Fibroblast of skin of right biceps (primary cell): ENCODE data around the gene TNFRSF25.

Experiments
- DNase-seq: peaks from one replicate; pipeline ENCODE4 v3.0.0-alpha.2; 2013

TNFRSF25 gene

GRCh38 chr1:6466023-6466422 lies at the start of gene TNFRSF25:
Gene TNFRSF25, minus strand, starts transcription at chr1:6466173. Its CDS starts 66 bp downstream, at chr1:6466107.
- no peak for DNase-seq

DNA sequence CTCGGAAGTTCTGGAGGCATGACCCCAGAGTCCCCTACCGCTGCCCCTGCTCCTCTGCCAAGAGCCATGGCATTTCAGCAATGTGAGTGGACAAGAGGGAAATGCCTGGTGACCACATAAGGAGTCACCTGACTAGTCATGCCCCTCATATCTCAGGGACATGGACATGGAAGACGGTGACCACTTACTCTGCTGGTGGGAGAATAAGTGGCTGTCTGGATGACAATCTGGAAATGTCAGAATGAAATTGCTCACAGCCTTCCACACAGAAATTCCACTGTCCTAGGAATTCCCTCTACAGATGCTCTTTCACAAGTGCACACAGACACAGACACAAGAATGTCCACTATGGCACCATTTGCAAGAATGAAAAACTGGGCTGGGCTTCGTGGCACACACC lies 49.8 kb upstream of the TNFRSF25 start:
- DNase-seq: no peak

GRCh38 chr1:6513320-6513801 lies 47.4 kb upstream of the TNFRSF25 start:
- DNase-seq: no peak

- DNase-seq: no peak
Measured at GRCh38 chr1:6512908-6513280, 46.9 kb upstream of the TNFRSF25 start.

DNA sequence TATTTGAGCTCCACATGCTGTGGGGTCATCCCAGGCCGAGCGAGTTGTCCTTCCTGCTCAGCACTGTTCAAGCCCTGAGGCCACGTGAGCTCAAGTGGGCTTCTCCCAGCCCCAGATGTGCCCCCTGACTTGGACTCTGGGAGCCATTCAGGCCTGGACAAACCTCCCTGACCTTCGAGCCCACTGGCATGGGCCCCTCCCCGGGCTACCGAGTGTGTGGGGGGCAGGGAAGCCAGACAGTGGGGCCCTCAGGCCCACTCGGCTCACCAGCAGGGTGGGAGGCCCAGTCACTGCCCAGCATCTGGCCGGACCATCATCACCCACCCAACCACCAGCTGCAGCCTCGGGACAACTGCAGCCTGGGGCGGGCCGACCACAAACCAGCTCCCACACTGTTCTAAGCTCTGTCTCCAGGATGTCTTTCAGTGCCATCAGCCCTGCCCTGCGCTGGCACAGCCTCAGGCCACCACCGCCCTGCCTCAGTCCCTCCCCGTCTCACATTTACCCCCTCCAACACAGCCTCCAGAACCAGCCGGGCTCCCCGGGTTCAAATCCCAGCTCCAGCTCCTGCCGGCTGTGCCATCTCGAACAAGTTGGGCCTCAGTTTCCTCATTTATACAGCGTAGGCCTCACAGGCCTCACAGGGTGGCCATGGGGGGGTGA lies 46.4 kb upstream of the TNFRSF25 start:
- no peak for DNase-seq

DNA sequence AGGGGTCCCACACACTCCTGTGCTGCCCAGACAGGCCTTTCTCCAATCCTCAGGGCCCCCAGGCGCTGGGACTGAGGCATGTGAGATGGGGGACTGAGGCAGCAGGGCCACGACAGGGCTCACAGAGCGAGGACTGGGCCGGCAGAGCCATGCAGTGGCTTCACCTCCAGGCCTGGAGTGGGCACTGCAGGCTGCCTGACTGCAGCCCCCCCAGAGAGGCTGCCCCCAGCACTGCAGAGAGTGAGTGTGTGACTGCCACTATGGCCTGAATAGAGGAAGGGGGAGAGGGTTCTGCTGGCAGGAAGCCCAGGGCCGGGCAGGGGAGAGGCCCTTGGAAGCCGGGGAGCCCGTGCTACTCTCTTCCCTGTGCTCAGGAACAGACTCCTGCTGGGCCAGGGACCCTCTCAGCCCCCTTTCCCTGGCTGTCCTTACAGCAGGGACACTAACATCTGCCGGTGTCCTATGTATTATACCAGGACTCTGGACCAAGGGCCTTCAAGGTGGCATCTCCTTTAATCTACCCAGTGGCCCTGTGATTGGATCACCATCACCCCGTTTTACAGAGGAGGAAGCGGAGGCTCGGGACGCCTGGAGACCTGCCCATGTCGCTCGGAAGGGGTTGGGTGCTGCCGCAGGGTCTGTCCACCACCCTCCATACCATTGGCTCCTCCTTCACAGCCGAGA lies 45.7 kb upstream of the TNFRSF25 start:
- DNase-seq: no peak

DNA sequence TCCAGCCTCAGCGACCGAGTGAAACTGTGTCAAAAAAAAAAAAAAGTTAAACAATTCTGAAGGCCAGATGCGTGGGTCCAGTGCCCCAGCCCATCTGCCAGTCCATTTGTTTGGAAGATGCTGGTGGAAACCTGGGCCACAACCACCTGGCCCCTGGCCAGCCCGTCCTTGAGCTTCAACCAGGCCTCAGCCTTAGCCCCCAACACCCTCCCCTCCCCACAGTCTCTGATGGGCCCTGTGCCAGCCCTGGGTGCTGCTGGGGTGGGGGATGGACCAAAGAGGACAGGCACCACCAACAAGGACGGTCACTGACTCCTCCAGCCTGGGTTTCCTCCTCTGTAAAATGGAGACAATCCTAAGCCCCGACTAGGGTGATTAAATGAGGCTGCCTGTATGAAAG lies 45.1 kb upstream of the TNFRSF25 start:
- DNase-seq: no peak

- no peak for DNase-seq
Measured at GRCh38 chr1:6510493-6510892, 44.5 kb upstream of the TNFRSF25 start.

GRCh38 chr1:6509919-6510291 lies 43.9 kb upstream of the TNFRSF25 start:
- no peak for DNase-seq

GRCh38 chr1:6509220-6509918 lies 43.4 kb upstream of the TNFRSF25 start:
- DNase-seq: no peak

DNA sequence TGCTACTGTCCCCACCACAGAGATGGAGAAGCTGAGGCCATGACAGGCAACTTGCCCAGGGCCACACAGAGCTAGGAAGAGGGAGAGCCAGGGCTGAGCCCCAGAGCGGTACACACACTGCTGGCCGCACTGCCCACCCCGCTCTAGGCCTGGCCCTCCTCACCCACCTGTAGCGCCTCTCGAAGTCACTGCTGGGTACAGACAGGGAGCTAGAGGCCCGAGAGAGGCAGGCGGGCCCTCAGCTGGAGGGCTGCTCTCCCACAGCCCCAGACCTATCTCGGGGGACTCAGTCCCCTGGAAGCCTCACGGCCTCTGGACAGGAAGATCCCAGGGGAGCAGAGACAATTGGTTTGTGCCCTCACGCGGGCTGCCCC lies 42.8 kb upstream of the TNFRSF25 start:
- DNase-seq: no peak

- no peak for DNase-seq
Measured at GRCh38 chr1:6508154-6508815, 42.3 kb upstream of the TNFRSF25 start.

- no peak for DNase-seq
Measured at GRCh38 chr1:6507461-6507911, 41.5 kb upstream of the TNFRSF25 start.

DNA sequence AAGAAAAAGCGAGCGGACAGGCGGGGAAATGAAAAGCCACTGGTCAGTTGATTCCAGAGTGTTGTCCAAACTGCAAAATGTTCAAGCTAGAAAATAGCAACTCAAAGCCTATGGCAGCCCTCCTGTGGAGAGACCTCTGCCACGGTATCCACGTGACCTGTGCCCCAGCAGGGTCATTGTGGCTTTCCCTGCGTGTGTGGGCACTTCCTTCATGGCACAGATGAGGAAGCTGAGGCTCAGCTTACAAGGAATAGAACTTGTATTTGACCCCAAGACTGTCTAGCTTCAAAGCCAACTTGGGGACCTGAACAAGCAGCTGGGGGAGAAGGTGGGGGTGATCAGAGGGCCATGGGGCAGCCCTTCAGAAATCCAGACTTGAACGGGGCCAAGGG lies 41.1 kb upstream of the TNFRSF25 start:
- no peak for DNase-seq

GRCh38 chr1:6506210-6507036 lies 40.5 kb upstream of the TNFRSF25 start:
- no peak for DNase-seq

DNA sequence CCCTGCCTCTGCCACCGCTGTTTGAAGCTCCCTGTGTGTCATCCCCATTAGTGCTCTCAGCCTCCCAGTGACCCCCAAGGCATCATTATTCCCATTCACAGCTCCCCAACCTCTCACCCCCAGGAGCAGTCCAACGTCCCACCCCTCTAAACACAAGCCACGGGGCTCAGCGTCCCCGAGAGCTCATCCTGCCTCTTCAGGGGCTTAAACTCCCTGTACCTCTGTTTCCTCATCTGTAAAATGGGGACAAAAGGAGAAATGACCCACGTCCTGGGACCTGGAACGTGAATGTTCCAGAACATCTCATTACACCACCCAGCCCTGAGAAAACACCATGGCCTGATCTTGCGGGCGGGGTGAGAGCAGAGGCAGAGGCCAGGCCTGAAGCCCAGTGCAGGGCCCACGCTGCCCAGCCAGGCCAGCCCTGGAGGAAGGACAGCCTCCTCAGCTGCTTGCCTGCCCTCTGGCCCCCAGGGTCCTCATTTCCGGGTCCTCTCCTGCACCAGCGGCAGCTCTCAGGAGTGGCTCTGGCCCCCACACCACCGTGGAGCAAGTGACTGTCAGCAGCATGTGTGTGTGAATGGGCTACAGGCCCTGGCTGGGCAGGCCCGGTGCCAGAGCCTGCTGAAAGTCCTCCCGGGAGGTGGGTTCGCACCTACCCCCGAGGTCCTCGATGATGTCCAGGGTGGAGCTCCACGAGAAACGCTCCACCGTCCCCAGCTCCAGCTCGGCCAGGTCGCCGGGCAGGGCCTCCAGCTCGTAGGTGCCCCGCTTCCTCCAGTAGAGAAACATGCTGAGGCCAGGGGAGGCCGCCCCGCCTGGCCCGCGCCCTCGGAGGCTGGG lies 39.6 kb upstream of the TNFRSF25 start:
- no peak for DNase-seq

GRCh38 chr1:6504887-6505286 lies 38.9 kb upstream of the TNFRSF25 start:
- no peak for DNase-seq

GRCh38 chr1:6503884-6504602 lies 38.1 kb upstream of the TNFRSF25 start:
- DNase-seq: no peak

DNA sequence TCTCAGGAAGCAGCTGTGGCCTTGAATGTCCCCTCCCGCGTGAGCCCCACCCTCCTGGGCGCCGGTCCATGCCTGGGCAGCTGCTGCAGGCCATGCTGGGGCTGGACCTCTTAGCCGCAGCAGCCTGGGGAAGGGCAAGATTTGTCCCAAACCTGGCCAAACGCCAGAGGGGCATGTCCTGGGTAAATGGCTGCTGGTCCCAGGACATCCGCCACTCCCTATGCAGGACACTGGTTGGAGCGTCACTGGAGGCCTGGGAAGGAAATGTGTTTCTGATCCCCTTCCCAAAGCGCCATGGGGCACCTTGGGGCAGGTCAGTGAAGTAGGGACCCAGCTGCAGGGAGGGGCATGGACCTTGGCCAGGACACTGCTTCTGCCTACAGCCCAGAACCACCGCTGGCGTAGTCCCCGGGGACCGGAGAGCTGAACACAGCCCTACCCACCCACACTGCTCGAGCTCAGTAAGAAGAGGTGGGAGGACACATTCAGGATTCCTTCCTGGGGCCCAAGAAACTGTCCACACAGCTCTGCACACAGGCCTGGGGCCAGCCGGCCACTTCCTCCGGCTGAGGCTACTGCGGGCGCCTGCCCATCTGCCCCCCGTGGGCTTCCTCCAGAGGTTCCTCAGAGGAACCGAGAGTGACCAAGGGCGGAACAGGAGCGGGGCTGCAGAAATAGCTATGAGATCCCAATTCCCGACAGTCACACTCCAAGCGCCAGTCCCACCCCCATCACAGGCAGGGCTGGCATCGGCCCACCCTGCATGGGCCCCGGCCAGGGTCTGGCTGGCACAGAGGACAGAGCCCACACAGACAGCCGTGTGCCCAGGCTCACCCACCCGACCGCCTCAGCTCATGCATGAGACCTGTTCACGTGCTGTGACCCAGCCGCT lies 36.3 kb upstream of the TNFRSF25 start:
- DNase-seq: no peak

- DNase-seq: no peak
Measured at GRCh38 chr1:6501279-6501813, 35.4 kb upstream of the TNFRSF25 start.
